GM21619 (cell line): ENCODE data around the gene COPRS.
"Not testable (repeated sequence)": the region's sequence is repeated elsewhere in the genome, so short reads cannot be mapped to it uniquely, and the experiment has no call there.

ENCODE experiments used
- ATAC-seq: cut with Tn5 transposase; IDR thresholded peaks from one replicate; pipeline ENCODE4 v1.9.1; 2021; ENCODE audit not compliant: unreplicated experiment

COPRS gene

GRCh38 chr17:31845291-31845690 is 13.8 kb downstream of the COPRS start:
- no peak for ATAC-seq

GRCh38 chr17:31843070-31843745 is 15.8 kb downstream of the COPRS start:
- no peak for ATAC-seq

- ATAC-seq, result no peak
Measured at GRCh38 chr17:31842195-31843069, 16.6 kb downstream of the COPRS start.

DNA sequence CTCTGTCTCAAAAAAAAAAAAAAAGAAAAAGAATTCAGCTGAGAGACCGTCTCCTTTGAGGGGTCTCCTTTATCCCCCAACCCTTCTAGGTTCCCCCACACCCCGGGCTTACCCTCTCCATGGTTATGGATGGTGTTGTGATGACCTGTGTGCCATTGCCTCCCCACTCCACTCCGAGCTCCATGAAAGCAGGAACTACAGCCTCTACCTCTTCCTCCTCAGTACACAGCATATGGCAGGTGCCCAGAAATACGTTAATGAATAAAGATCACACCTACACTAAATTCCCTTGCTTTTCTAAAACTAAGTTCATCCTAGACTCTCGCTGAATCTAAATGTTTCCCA is 17.2 kb downstream of the COPRS start:
- ATAC-seq, result no peak

GRCh38 chr17:31838636-31839225 is 20.3 kb downstream of the COPRS start:
- ATAC-seq, result no peak

DNA sequence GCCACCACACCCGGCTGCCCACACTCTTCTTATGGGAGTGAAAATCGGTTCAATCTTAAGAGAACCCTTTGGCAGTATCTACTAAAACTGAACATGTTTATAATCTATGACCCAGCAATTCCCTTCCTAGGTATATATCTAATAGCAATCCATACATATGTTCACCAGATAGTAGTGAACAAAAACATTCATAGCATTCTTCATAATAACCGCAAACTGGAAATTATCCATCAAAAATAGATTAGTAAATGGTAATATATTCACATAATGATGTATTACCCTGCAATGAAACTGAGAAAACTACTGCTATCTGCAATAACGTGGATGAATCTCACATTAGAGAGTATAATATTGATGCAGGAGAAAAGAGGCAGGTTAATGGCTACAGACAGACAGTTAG is 23.1 kb downstream of the COPRS start:
- ATAC-seq, result no peak

- no peak for ATAC-seq
Measured at GRCh38 chr17:31834448-31834847, 24.6 kb downstream of the COPRS start.

DNA sequence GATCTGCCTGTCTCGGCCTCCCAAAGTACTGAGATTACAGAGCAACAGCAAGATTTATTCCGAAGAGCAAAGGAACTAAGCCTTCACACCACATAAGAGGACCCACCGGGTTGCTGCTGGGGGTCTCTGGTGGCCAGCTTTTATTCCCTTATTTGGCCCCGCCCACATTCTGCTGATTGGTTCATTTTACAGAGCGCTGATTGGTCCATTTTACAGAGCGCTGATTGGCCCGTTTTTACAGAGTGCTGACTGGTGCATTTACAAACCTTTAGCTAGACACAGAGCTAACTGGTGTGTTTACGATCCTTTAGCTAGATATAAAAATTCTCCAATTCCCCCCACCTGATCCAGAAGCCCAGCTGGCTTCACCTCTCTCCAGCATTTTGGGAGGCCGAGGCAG is 26.3 kb downstream of the COPRS start:
- no peak for ATAC-seq

DNA sequence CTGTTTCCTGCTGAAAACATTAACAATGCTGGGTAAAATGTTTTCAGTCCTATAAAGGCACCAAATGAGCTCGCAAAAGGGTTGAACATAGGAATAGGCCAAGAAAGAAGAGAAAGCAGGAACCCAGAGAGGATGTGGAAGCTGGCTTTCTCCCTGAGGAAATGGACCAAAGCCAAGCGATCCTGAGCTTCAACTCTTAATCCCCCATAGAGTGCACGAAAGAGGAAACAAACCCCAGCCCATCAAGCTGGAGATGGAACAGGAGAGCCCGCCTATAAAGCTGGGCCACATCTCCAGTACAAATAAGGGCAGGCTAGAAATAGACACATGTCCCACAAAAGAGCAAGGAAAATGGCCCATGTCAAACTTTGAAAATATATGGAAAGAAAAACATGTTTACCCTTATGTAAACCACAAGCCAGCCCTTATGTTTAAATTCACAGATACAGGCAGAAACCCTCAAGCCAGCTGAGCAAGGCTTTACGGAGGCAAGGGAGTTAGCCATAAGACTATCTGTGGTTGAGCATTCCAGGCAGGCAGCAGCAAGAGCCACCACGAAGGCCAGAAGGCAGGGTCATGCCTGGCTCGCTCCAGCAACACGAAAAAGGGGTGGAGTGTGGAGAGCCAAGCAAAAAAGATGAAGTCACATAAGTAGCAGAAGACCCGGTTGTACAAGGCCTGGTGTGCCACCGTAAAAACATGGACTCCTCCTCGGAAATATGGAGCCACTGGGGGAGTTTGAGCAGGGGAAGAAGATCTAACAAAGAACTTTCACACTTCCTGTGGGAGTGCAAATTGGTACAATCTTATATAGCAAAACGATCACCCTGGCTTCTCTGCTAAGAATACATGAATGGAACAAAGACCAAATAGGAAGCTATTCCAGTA is 27.8 kb downstream of the COPRS start:
- ATAC-seq, result no peak

DNA sequence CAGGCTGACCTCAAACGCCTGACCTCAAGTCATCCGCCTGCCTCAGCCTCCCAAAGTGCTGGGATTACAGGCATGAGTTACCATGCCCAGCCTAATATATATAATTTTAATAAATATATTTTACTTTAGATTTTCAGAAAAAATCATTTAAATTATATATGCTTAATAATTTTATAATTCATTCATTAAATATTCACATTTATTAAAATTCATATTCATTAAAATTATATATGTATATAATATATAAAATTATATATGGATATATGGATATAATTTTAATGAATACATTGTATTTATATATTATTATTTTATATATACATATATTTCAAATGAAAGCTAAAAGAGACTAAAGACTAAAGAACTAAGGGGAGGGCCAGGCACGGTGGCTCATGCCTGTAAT is 29.4 kb downstream of the COPRS start:
- no peak for ATAC-seq

DNA sequence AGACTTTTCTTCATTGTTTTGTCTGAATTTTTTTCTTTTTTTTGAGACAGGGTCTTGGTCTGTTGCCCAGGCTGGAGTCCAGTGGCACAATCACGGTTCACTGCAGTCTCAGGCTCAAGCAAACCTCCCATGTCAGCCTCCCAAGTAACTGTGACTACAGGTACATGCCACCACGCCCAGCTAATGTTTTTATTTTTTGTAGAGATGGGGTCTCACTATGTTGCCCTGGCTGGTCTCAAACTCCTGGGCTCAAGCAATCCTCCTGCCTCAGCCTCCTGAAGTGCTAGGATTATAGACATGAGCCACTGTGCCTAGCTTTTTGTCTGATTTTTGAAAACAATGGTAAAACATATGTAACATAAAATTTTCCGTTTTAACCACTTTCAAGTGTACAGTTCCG is 30.1 kb downstream of the COPRS start:
- ATAC-seq, result not testable (repeated sequence)

DNA sequence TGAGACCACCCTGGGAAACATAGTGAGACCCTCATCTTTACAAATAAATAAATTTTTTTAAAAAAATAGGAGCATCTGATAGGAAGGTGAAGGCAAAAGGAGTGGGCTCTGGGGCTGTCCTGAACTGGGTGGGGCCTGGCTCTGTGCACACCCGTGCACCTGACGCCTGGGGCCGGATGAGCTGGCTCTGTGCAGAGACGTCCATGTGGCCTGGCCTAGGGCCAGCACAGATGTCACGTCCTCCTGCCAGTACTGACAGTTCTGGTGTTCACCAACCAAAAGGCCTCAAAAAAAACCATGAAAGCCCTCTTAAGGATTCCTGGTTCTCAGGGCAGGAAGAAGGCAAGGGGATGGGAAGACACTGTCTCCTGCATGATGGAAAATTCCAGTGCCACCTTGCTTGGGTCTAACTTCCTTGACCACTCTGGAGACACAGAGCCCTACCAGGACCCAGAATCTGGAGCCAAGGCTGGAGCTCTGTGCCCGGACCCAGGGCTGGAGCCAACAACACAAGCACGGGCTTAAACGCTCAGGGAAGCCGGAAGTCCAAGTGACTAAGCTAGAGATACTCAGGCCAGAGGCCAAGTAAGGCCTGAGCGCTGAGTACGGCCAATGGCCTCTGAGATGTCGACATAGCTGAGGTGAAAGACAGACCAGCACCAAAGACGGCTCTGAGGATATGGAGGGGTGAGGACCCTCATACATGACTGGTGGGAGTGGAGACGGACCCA is 32.9 kb downstream of the COPRS start:
- no peak for ATAC-seq

- ATAC-seq, result no peak
Measured at GRCh38 chr17:31824766-31825360, 34.2 kb downstream of the COPRS start.

DNA sequence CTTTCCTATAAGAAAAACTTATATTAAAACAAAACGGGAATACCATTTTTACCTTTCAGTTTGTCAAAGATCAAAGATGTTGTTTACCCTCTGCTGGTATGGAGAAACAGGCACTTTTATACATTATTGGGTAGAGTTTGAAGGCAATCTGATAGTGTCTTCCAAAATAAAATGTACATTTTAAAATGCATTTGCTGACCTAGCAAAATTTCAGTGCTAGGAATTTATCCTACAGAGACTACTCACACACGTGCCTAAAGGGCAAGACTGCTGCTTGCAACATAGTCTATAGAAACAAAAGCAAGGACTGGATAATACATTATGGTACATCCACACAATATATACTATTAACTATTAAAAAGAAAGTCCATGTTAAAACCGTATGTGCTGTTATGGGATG is 36.0 kb downstream of the COPRS start:
- ATAC-seq, result no peak

- no peak for ATAC-seq
Measured at GRCh38 chr17:31820691-31821435, 38.2 kb downstream of the COPRS start.

- no peak for ATAC-seq
Measured at GRCh38 chr17:31819578-31819977, 39.5 kb downstream of the COPRS start.

DNA sequence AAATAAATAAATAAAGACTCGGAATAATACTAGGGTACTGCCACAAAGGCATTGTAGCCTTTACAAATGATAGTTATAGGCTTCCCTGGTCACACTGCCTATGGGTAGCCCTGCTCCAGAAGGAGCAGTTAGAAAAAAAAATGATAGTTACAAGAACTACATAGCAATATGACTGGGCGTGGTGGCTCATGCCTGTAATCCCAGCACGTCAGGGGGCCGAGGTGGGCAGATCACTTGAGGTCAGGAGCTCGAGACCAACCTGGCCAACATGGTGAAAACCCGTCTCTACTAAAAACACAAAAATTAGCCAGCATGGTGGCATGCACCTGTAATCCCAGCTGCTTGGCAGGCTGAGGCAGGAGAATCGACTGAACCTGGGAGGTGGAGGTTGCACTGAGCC is 40.2 kb downstream of the COPRS start:
- ATAC-seq, result not testable (repeated sequence)

DNA sequence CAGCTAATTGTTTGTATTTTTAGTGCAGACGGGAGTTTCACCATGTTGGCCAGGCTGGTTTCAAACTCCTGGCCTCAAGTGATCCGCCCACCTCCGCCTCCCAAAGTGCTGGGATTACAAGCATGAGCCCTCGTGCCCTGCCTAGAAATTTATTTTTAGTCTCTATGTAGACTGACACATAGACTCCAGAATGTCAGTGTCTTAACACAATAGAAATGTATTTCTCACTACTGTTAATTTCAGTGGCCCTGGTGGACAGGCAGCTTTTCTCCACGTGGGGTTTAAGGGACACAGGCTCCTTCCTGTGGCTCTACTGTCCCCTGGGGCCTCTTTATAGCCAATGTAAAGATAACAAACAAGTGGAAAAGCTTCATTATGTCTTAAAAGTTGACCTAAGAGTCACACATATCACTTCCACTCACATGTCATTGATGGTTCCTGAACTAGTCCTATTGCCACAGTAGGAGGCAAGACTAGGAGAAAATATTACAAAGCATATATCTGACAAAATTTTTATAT is 43.8 kb downstream of the COPRS start:
- ATAC-seq, result no peak

- no peak for ATAC-seq
Measured at GRCh38 chr17:31811101-31811500, 47.9 kb downstream of the COPRS start.
